H9 (cell line): ENCODE results near the gene RPRD1A. TPM values are rescaled to one million over a fixed set of nuclear protein-coding genes. Genes with fewer than 3 reads are reported as not detected.

Experiments used
- DNase-seq: peaks from one replicate; pipeline ENCODE4 v3.0.0-alpha.2; 2017
- H2AFZ ChIP-seq: one replicate; pipeline ENCODE4 v1.6.1; 2013; ENCODE audit warnings: mild to moderate bottlenecking, low read length, control low read depth, moderate library complexity
- H2AK5ac ChIP-seq: 2 replicates; pipeline ENCODE4 v1.6.1; 2013; ENCODE audit warnings: low read length, control low read depth, mixed read lengths; ENCODE audit not compliant: insufficient read length
- H2BK120ac ChIP-seq: one replicate; pipeline ENCODE4 v1.6.1; 2013; ENCODE audit warnings: low read depth, mild to moderate bottlenecking, low read length, control low read depth, inconsistent platforms; ENCODE audit not compliant: poor library complexity, severe bottlenecking
- H2BK12ac ChIP-seq: 2 replicates; pipeline ENCODE4 v1.6.1; 2013; ENCODE audit warnings: low read length, control low read depth, mixed read lengths, low read depth; ENCODE audit not compliant: insufficient read length
- H2BK15ac ChIP-seq: 2 replicates; pipeline ENCODE4 v1.6.1; 2013; ENCODE audit warnings: low read depth, low read length, control low read depth
- H2BK20ac ChIP-seq: one replicate; pipeline ENCODE4 v1.6.1; 2013; ENCODE audit warnings: low read depth, mild to moderate bottlenecking, low read length, control low read depth, inconsistent platforms; ENCODE audit not compliant: poor library complexity, severe bottlenecking
- H2BK5ac ChIP-seq: 2 replicates; pipeline ENCODE4 v1.6.1; 2013; ENCODE audit warnings: low read length, control low read depth, mixed read lengths; ENCODE audit not compliant: insufficient read length
- H3K14ac ChIP-seq: 2 replicates; pipeline ENCODE4 v1.6.1; 2013; ENCODE audit warnings: low read length, control low read depth; ENCODE audit not compliant: insufficient read depth
- H3K18ac ChIP-seq: 2 replicates; pipeline ENCODE4 v1.6.1; 2013; ENCODE audit warnings: low read depth, mild to moderate bottlenecking, mixed read lengths, low read length, control low read depth; ENCODE audit not compliant: insufficient read length
- H3K23ac ChIP-seq: 2 replicates; pipeline ENCODE4 v1.6.1; 2013; ENCODE audit warnings: low read length, control low read depth, mixed read lengths, low read depth; ENCODE audit not compliant: insufficient read length
- H3K23me2 ChIP-seq: 2 replicates; pipeline ENCODE4 v1.6.1; 2013; ENCODE audit warnings: low read depth, mild to moderate bottlenecking, mixed read lengths, low read length, control low read depth; ENCODE audit not compliant: insufficient read length, poor library complexity, severe bottlenecking
- H3K27ac ChIP-seq: 2 replicates; pipeline ENCODE4 v1.5.1; 2013; ENCODE audit warnings: low read length, control low read depth, mixed read lengths, low read depth; ENCODE audit not compliant: insufficient read length
- H3K27me3 ChIP-seq: 2 replicates; pipeline ENCODE4 v1.6.1; 2013; ENCODE audit warnings: low read length, control low read depth, inconsistent platforms; ENCODE audit not compliant: insufficient read depth
- H3K4ac ChIP-seq: 2 replicates; pipeline ENCODE4 v1.6.1; 2013; ENCODE audit warnings: low read depth, mild to moderate bottlenecking, control low read depth, inconsistent platforms, low read length, moderate library complexity
- H3K4me1 ChIP-seq: 2 replicates; pipeline ENCODE4 v1.6.1; 2013; ENCODE audit warnings: low read length, control low read depth, inconsistent platforms; ENCODE audit not compliant: insufficient read depth
- H3K4me2 ChIP-seq: 2 replicates; pipeline ENCODE4 v1.6.1; 2013; ENCODE audit warnings: low read length, control low read depth, mixed read lengths; ENCODE audit not compliant: insufficient read length, insufficient read depth
- H3K56ac ChIP-seq: 2 replicates; pipeline ENCODE4 v1.6.1; 2013; ENCODE audit warnings: low read depth, mild to moderate bottlenecking, mixed read lengths, low read length, control low read depth; ENCODE audit not compliant: insufficient read length
- H3K79me1 ChIP-seq: 2 replicates; pipeline ENCODE4 v1.6.1; 2013; ENCODE audit warnings: low read depth, mild to moderate bottlenecking, moderate library complexity, low read length, control low read depth, inconsistent platforms; ENCODE audit not compliant: insufficient read depth, poor library complexity, severe bottlenecking
- H3K79me2 ChIP-seq: 2 replicates; pipeline ENCODE4 v1.6.1; 2013; ENCODE audit warnings: low read length, control low read depth, inconsistent platforms; ENCODE audit not compliant: insufficient read depth
- H3K9ac ChIP-seq: 2 replicates; pipeline ENCODE4 v1.6.1; 2013; ENCODE audit warnings: low read length, control low read depth, mixed read lengths; ENCODE audit not compliant: insufficient read length; ENCODE audit errors: extremely low read depth
- H3K9me3 ChIP-seq: one replicate; pipeline ENCODE4 v1.6.1; 2013; ENCODE audit warnings: low read depth, low read length, inconsistent platforms; ENCODE audit not compliant: control insufficient read depth
- H3T11ph ChIP-seq: one replicate; pipeline ENCODE4 v1.6.1; 2013; ENCODE audit warnings: mild to moderate bottlenecking, low read length, control low read depth, inconsistent platforms
- H4K20me1 ChIP-seq: one replicate; pipeline ENCODE4 v1.6.1; 2013; ENCODE audit not compliant: control insufficient read depth, insufficient read length, insufficient read depth
- H4K5ac ChIP-seq: 2 replicates; pipeline ENCODE4 v1.6.1; 2013; ENCODE audit warnings: low read depth, mild to moderate bottlenecking, mixed read lengths, low read length, control low read depth; ENCODE audit not compliant: insufficient read length
- H4K8ac ChIP-seq: replicated peaks from 2 replicates; pipeline ENCODE4 v1.6.1; 2013; ENCODE audit warnings: low read length, control low read depth, mixed read lengths, low read depth; ENCODE audit not compliant: insufficient read length
- H4K91ac ChIP-seq: 2 replicates; pipeline ENCODE4 v1.6.1; 2013; ENCODE audit warnings: low read depth, mild to moderate bottlenecking, moderate library complexity, mixed read lengths, low read length, control low read depth; ENCODE audit not compliant: insufficient read length
- H3K27ac Mint-ChIP-seq, 3 experiments: 2 replicates in 2 of 3; 3 replicates in 1 of 3; pipeline ENCODE4 v1.8.0; 2020 to 2021; ENCODE audit warnings: mixed read lengths in 3 of 3, mild to moderate bottlenecking in 1 of 3, moderate library complexity in 1 of 3
- H3K27me3 Mint-ChIP-seq: 2 replicates; pipeline ENCODE4 v1.8.0; 2021; ENCODE audit warnings: low read depth, mild to moderate bottlenecking, moderate library complexity, mixed read lengths
- H3K36me3 Mint-ChIP-seq, 3 experiments: 2 replicates in 2 of 3; 3 replicates in 1 of 3; pipeline ENCODE4 v1.8.0; 2020 to 2021; ENCODE audit warnings: low read depth in 3 of 3, mixed read lengths in 3 of 3; ENCODE audit not compliant: insufficient read depth in 1 of 3
- H3K4me1 Mint-ChIP-seq, 2 experiments: 2 replicates each; pipeline ENCODE4 v1.8.0; 2020; ENCODE audit warnings: mixed read lengths in 2 of 2
- H3K4me3 Mint-ChIP-seq, 2 experiments: 2 replicates in 1 of 2; 3 replicates in 1 of 2; pipeline ENCODE4 v1.8.0; 2020 to 2021; ENCODE audit warnings: mild to moderate bottlenecking in 2 of 2, mixed read lengths in 2 of 2, moderate library complexity in 1 of 2
- H3K9me3 Mint-ChIP-seq, 2 experiments: 2 replicates in 1 of 2; 3 replicates in 1 of 2; pipeline ENCODE4 v1.8.0; 2020; ENCODE audit warnings: mild to moderate bottlenecking in 2 of 2, mixed read lengths in 2 of 2, moderate library complexity in 1 of 2
- WGBS: extraction: QIAGEN DNeasy Blood & Tissue Kit; methylation state at CpG from one replicate; pipeline ENCODE4 v1.1.7; 2013; ENCODE audit warnings: missing lambda C conversion rate, low lambda C conversion rate, mixed read lengths; ENCODE audit not compliant: insufficient read length; ENCODE audit errors: extremely low coverage; 5-methylcytosine and 5-hydroxymethylcytosine counted together
- total RNA-seq: library from RNA; stranded (reverse); gene quantifications from 2 replicates; pipeline ENCODE4 v1.2.1, GENCODE V29; 2021
- TF ChIP-seq, protein P1 (sequence below): fragments of 200-600 bp; sonication (generic); conservative IDR thresholded peaks from 3 replicates; pipeline ENCODE4 v1.8.0; 2021; ENCODE audit warnings: antibody characterized with exemption, mild to moderate bottlenecking

Gene RPRD1A
- total RNA-seq, 1 experiment from 2014 or later = 107 TPM

- H3K9me3 Mint-ChIP-seq = peaks cover under 1 to 6% of the 10 kb centered on the region in 2 experiments; a peak in 4 of 5 replicates
- Histone ChIP-seq H3K56ac (no peak overlapping the region), H4K5ac (no peak overlapping the region), H3K27ac (no peak overlapping the region), H2BK15ac (no peak overlapping the region), H2BK5ac (no peak overlapping the region), H3K23ac (no peak overlapping the region), H3K14ac (no peak overlapping the region), H4K20me1 (no peaks in the 10 kb centered on the region), H2AK5ac (no peak overlapping the region), H3K79me1 (no peaks in the 10 kb centered on the region), H3K18ac (no peak overlapping the region), H2BK12ac (no peak overlapping the region), H3K4me2 (no peak overlapping the region), H4K91ac (no peak overlapping the region), H3K79me2 (no peaks in the 10 kb centered on the region), H3K23me2 (no peaks in the 10 kb centered on the region), H3K9ac (no peak overlapping the region), H3K9me3 (no peaks in the 10 kb centered on the region), H3K27me3 (no peaks in the 10 kb centered on the region), H2AFZ (no peak overlapping the region), H2BK120ac (no peak overlapping the region), H2BK20ac (no peak overlapping the region), H3K4ac (no peak overlapping the region), H3K4me1 (no peaks in the 10 kb centered on the region), H4K8ac (no peak overlapping the region), H3T11ph (no peak overlapping the region)
- DNase-seq = no peak
- H3K4me1 Mint-ChIP-seq = no peaks in the 10 kb centered on the region
- TF ChIP-seq, protein P1, sequence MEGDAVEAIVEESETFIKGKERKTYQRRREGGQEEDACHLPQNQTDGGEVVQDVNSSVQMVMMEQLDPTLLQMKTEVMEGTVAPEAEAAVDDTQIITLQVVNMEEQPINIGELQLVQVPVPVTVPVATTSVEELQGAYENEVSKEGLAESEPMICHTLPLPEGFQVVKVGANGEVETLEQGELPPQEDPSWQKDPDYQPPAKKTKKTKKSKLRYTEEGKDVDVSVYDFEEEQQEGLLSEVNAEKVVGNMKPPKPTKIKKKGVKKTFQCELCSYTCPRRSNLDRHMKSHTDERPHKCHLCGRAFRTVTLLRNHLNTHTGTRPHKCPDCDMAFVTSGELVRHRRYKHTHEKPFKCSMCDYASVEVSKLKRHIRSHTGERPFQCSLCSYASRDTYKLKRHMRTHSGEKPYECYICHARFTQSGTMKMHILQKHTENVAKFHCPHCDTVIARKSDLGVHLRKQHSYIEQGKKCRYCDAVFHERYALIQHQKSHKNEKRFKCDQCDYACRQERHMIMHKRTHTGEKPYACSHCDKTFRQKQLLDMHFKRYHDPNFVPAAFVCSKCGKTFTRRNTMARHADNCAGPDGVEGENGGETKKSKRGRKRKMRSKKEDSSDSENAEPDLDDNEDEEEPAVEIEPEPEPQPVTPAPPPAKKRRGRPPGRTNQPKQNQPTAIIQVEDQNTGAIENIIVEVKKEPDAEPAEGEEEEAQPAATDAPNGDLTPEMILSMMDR = no peak
- H3K27ac Mint-ChIP-seq = no peak overlapping the region
- no peaks in the 10 kb centered on the region; the same call in 1 of the 2 replicates for H3K27me3 Mint-ChIP-seq
- no peak overlapping the region for H3K4me3 Mint-ChIP-seq
- WGBS = no CpG with 5 or more reads among the region's 2 CpGs
- H3K36me3 Mint-ChIP-seq = peaks cover 11 to 34% (median 32%) of the 10 kb centered on the region in 3 experiments
These were observed 40.8 kb upstream of the RPRD1A start for GRCh38 chr18:36108196-36108595.
